ENCODE results near the gene SPA17.

DNA sequence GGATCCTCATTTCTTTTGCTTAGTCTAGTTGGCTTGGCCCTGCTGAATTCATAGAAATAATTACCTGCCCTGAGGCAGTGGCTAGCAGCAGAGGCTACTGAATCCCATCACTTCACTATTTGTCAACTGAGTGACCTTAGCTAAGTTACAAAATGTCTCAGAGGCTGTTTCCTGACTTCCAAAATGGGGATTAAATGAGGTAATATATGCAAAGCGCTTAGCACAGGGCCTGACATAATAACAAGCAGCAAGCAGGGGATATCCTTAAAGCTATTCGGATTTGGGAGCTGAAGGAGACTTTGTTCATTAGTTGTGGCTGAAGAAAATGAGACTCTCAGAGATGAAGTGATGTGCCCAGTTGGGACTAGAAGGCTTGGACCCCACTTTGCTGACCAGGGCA lies 68.9 kb downstream of the SPA17 start:
- TF ChIP-seq CTCF (IDR thresholded peaks at IDR 0.05) (no peak), POLR2A (IDR thresholded peaks at IDR 0.05) (no peak)

Measured in breast epithelium (tissue), 3 donors.